RWPE1 (cell line): ENCODE data around the gene RALA.

Source experiments
- CTCF ChIA-PET: fragments of 350-600 bp; sonication (Branson Sonifier 250); formaldehyde crosslinking; extraction: SDS; loops from one replicate; lab custom pipeline; 2021; lab: Yijun Ruan, JAX
- POLR2A ChIA-PET: fragments of 400-600 bp; formaldehyde crosslinking; extraction: SDS; loops from one replicate; lab custom pipeline; 2020; ENCODE audit warnings: antibody characterized with exemption; ENCODE audit not compliant: low non-redundant PET; lab: Yijun Ruan, JAX
- DNase-seq: peaks from one replicate; pipeline ENCODE4 v3.0.0; 2012; ENCODE audit warnings: low spot score
- H3K27ac ChIP-seq: fragments of 450-650 bp; 2 replicates; pipeline ENCODE4 v1.5.1; 2017
- TF ChIP-seq, protein P1 (sequence below): fragments of 450-650 bp; conservative IDR thresholded peaks from 2 replicates; pipeline ENCODE4 v1.5.1; 2017; ENCODE audit warnings: low read depth, mild to moderate bottlenecking

RALA gene

DNA sequence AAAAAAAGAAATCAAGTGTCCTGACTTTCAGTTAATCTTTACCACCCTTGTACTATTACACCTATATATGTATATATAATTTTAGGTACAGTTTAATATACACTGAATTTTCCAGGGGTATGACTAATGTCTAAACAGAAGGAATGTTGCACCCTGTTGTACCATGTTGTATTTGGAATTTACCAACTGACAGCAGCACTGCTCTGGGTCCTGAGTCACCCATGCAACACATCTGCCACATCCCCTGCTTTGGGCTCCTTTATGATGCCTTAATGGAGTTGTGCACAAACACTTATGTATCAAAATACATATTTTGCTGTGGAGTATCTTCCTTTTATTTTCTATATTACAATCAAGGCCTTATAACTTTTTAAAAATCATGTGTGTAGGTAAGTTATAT lies 36.0 kb upstream of the RALA start:
- POLR2A ChIA-PET = no interaction called here
- TF ChIP-seq, protein P1, sequence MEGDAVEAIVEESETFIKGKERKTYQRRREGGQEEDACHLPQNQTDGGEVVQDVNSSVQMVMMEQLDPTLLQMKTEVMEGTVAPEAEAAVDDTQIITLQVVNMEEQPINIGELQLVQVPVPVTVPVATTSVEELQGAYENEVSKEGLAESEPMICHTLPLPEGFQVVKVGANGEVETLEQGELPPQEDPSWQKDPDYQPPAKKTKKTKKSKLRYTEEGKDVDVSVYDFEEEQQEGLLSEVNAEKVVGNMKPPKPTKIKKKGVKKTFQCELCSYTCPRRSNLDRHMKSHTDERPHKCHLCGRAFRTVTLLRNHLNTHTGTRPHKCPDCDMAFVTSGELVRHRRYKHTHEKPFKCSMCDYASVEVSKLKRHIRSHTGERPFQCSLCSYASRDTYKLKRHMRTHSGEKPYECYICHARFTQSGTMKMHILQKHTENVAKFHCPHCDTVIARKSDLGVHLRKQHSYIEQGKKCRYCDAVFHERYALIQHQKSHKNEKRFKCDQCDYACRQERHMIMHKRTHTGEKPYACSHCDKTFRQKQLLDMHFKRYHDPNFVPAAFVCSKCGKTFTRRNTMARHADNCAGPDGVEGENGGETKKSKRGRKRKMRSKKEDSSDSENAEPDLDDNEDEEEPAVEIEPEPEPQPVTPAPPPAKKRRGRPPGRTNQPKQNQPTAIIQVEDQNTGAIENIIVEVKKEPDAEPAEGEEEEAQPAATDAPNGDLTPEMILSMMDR = no peak
- CTCF ChIA-PET = interaction anchor here (0.6 kb wide), 1 partner anchor 28 kb away, joined by 3 read pairs; no protein-coding TSS in a partner anchor
- no peak overlapping the region for H3K27ac ChIP-seq
- DNase-seq = no peak

DNA sequence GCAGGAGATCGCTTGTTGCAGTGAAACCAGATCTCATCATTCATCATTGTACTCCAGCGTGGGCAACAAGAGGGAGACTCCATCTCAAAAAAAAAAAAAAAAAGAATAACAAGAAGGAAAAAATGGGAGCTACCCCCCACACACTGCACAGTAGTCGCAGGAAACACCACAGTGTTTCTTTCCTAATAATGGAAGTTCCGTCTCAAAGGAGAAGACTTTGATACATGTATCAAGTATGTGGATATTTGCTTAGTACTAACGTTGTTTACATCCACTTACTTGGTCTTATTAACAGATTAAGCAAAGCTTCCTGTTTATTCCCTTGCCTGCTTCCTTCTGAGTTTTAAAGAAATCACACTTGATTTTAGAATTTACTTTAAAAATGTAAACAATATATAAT lies 35.0 kb upstream of the RALA start:
- TF ChIP-seq, protein P1 = no peak
- POLR2A ChIA-PET = interaction anchor here (0.6 to 0.7 kb wide), 3 partner anchors 16 to 543 kb away, joined by 3 to 4 read pairs (median 4); partner anchors contain the start of gene RALA
- CTCF ChIA-PET = interaction anchor here (0.6 to 0.7 kb wide), 2 partner anchors 24 to 549 kb away, joined by 3 read pairs; no protein-coding TSS in a partner anchor
- H3K27ac ChIP-seq = no peak overlapping the region
- DNase-seq = no peak

DNA sequence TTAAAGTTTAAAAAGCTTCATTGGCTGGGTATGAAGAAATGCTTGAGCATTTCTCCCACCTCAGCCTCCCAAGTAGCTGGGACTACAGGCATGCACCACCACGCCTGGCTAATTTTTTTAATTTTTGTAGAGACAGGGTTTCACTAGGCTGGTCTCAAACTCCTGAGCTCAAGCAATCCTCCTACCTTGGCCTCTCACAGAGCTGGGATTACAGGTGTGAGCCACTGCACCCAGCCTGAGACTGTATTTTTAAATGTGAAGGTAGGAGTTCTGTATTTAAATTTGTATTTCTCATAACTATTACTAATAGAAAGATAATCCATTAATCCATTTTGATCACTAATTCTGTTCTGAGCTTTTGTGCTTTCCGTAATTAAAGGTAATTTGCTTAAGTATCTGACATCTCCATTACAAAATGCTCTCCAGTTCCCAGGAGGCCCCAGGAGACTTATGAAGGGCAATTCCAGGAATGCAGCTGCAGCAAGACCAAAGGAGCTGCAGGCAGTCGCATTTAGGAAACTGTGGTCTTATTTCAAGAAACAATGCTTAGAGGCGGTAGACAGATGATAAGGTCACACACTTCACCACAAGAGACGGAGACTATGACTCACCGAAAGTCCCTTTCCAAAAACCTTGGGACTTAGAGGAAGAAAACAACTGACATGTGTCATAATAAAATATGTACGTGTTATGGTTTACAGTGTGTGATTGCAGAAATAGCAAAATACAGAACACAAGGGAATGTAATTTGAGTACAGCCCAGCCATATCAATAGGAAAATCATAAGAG lies 33.9 kb upstream of the RALA start:
- no peak for DNase-seq
- no peak overlapping the region for H3K27ac ChIP-seq
- ChIA-PET CTCF (interaction anchor here (0.6 to 0.7 kb wide), 2 partner anchors 367 to 1606 kb away, joined by 3 to 6 read pairs; no protein-coding TSS in a partner anchor), POLR2A (interaction anchor here (0.7 kb wide), 1 partner anchor 541 kb away, joined by 4 read pairs; no protein-coding TSS in a partner anchor)
- TF ChIP-seq, protein P1 = no peak

DNA sequence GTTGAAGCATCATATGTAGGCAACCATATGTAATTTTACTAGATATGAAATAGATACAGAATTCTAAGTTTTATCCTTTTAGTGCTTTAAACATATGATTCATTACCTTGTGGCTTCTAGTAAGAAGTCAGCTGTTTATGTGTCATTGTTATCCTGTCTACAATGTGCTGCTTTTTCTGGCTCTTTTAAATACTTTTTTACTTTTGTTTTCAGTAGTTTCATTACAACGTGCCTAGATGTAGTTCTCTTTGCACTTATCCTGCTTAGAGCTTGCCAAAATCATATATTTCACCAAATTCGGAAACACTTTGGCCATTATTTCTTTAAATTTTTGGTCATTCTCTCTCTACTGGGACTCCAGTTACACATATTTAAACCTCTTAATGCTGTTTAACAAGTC lies 30.8 kb upstream of the RALA start:
- ChIA-PET POLR2A (interaction anchor here (0.6 to 0.9 kb wide), 2 partner anchors 30 to 124 kb away, joined by 3 to 7 read pairs; partner anchors contain the start of gene RALA), CTCF (interaction anchor here (0.6 to 1.1 kb wide), 2 partner anchors 153 to 468 kb away, joined by 3 read pairs; no protein-coding TSS in a partner anchor)
- H3K27ac ChIP-seq = no peak overlapping the region
- no peak for DNase-seq
- TF ChIP-seq, protein P1 = no peak

DNA sequence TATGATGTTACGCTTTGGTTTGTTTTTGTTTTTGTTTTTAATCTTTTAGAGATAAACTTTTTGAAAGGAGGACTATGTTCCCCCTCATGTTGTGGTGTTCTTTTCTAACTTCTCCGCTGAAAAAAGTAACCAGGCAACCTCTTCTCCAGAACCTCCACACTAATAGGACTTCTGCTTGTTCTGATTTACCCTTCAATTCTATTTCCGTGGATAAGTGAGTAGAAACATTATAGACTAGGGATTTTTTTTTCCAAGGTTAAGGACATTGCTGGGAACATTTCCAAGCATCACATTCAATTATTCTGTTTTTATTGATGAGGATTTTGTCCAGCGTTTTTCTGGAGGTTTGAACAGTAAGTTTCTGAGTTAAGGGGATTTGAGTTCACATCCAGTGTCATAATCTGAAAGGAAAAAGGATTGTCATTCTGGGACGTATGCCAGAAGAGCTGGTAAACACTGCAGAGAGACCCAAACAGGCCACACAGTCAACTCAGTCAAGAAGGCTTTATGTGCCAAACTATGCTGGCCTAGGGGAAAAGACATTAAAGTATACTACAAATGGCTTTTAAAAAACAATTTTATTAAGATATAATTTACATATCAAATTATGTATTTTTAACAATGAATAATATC lies 28.3 kb upstream of the RALA start:
- DNase-seq = no peak
- POLR2A ChIA-PET = interaction anchor here (0.7 kb wide), 1 partner anchor 28 kb away, joined by 3 read pairs; no protein-coding TSS in a partner anchor
- TF ChIP-seq, protein P1 = no peak
- CTCF ChIA-PET = interaction anchor here (1.3 to 1.7 kb wide), 2 partner anchors 15 to 28 kb away, joined by 3 read pairs; no protein-coding TSS in a partner anchor
- H3K27ac ChIP-seq = no peak overlapping the region

DNA sequence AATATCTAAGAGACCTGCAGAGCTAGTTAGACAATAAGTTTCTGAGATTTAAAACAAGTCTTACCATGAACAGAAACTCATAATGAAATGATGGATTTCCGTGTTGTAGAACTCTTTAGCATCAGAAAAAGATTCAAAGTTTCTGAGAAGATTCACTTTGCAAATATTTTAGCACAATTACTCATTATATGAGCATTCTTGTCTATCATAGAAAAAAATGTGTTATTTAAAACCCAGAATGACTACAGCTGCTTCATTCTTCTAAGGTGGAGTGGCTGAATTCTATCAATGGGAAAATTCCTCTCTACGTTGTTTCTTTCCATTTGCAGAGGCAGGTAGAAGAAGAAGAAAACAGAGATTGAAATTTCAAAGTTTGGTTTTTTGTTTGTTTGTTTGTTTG lies 21.0 kb upstream of the RALA start:
- CTCF ChIA-PET = interaction anchor here (0.7 kb wide), 1 partner anchor 54 kb away, joined by 3 read pairs; no protein-coding TSS in a partner anchor
- POLR2A ChIA-PET = no interaction called here
- no peak for DNase-seq
- H3K27ac ChIP-seq = no peak overlapping the region
- TF ChIP-seq, protein P1 = no peak
